ENCODE results near the gene STAM.

GRCh38 chr10:17747883-17748550 lies 104.1 kb downstream of the STAM start:
- no peak for TF ChIP-seq POLR2A (IDR thresholded peaks at IDR 0.05)
- TF ChIP-seq CTCF (IDR thresholded peaks at IDR 0.05) = no peak
